Left colon (tissue), 2 donors: Measurements from ENCODE around the gene ZNF138. TPM values are rescaled to one million over a fixed set of nuclear protein-coding genes. Genes with fewer than 3 reads are reported as not detected.

ENCODE experiments used
- ATAC-seq: fragments of 200-7000 bp; cut with Tn5 transposase; one replicate; pipeline ENCODE4 v1.9.1; 2020; ENCODE audit warnings: mild to moderate bottlenecking, moderate library complexity
- DNase-seq, 2 donors: peaks; one replicate each; pipeline ENCODE4 v3.0.0-alpha.2; 2020
- intact Hi-C, 2 donors: fragments of 100-400 bp; cut with DNase I in 1 of 2; cut with micrococcal nuclease in 1 of 2; formaldehyde crosslinking; loops; one replicate each; pipeline versions ENCODE4 v1.11.2 to v1.14.0; 2022; cut with DNase I, micrococcal nuclease
- total RNA-seq, 2 donors: library from RNA; stranded (reverse); fragmentation: NEBNext Ultra II Directional; extraction: Animal tissue kit (Norgen Biotek cat#: 25700); gene quantifications; one replicate each; pipeline ENCODE4 v1.2.1, GENCODE V29; 2021
- donor health status: DM: no; HTN: no; CAD: no.
- donor health status: DM: yes; HTN: yes; CAD: no.

ZNF138 gene
- total RNA-seq, 2 donors from 2014 or later = 6.3 to 6.6 TPM

DNA sequence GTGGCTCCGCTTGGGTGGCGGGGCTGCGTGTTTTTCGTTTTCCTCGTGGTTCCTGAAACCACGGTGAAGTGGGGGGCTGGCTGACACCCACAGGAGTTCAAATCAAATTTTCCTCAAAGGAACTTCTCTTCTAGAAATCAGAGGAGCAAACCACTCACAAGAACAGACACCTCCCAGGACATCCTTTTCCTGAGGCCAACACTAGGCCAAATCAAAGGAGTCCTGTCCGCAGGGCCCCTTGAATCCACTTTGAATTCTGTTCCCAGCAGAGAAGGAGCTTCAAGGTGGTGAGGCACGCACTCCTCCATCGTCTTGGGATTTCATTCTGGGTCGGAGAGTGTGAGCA lies 78.9 kb downstream of the ZNF138 start:
- no peak for ATAC-seq
- DNase-seq = no peak
- intact Hi-C loops = no loop called here

DNA sequence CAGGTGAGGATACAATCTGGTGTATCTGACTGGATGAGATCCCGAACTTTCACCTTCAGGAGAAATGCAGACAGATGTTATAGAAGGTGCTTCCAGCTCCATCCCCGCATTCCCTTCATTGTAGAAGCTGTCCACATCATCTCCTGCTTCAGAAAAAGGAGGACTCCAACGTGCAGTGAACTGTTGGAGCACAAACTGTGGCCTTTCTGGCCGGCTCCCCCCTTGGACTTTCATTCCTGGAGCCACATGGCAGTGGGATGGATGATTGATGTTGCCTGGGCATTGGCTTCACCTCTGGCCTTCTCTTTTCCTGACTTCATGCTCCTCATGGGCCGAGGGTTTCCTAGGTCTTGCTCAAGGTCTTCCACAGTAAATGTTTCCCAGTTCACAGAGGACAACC lies 79.3 kb downstream of the ZNF138 start:
- DNase-seq = no peak
- no peak for ATAC-seq
- intact Hi-C loops = no loop called here

DNA sequence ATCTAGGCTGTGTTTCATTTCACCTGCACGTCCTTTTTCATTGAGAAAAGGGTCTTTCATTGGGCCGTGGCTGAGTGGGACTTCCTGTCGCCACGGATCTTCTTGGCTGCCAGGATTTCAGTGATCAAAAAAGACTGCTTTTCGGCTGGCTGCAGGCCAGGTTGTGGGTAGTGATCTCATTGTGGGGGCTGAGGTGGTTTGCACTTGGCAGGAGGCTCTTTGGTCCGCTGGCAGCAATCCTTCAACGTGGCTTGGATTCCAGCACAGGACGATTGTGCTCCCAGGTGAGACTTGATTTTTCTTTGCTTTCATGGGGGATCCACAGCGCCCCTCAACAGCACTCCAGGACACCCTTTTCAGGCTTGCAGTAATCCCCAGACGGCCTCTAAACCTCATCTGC lies 79.9 kb downstream of the ZNF138 start:
- intact Hi-C loops = no loop called here
- DNase-seq (no peak), ATAC-seq (no peak)

DNA sequence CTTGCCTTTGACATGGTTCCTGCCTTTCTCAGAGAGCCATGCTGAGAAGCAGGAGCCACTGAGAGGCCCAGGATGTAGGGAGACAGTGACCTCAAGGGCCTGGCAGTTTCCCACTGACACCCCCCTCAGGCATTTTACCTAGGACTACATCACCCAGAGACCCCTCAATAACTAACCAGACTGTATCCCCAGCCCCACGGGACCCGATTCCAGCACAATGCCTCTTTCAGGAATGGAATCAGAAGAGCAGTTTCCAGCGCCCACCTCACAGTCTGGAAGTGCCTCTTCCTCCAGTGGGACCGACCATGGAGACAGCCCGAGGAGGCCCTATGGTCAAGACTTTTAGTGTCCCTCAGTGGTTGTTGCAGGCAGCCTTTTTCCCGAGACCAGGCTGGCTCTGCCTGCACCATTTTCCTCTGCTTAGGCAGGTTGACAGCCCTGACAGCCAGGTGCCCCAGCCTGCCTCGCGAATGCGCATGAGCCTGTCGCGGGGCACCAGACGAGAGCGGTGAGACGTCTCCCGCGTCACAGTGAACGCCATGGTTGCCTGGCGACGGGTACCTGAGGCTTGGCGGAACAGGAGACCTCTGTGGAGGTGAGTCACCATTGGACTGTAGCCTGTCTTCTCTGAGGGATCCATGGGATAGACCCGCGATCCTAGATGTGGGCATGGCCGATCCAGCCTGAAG lies 80.5 kb downstream of the ZNF138 start:
- intact Hi-C loops = no loop called here
- DNase-seq (no peak), ATAC-seq (no peak)

DNA sequence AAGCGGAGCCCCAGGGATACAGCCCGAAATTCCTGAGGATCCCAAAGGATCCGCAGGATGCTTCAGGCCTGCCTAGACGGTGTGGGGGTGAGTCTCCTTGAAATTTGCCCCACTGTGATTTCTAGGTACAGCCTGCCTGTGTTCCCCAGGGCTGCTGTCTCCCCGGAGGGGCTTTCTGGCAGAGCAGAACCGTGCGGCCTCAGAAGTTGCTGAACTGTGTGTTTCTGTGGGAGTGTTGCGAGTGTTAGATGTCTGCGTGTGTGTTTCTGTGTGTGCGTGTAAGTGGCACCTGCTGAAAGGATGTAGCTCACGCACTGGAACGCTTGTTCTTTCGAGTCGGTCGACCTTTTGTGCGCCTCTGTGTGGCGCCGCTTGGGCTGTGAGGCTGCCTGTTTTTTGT lies 81.0 kb downstream of the ZNF138 start:
- ATAC-seq (no peak), DNase-seq (no peak)
- intact Hi-C loops = no loop called here

DNA sequence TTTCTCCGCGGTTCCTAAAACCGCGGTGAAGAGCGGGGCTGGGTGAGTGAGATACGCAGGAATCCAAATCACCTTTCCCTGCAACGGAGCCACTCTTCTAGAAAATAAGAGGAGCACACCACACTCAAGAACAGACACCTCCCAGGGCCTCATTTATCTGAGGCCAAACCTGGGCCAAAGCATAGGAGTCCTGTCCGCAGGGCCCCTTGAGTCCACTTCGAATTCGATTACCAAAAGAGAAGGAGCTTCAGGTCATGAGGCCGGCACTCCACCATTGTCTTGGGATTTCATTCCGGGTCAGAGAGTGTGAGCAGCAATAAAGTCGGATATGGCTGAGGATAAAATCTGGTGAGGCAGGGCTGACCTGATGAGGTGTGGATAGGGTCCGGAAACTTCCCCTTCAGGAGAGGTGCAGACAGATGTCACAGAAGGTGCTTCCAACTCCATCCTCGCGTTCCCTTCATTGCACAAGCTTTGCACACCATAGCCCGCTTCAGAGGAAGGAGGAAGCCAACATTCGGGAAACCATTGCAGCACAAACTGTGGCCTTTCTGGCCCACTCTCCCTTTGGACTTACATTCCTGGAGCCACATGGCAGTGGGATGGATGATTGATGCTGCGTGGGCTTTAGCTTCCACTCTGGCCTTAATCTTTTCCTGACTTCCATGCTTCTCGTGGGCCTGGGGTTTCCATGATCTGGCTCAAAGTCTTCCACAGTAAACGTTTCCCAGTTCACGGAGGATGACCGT lies 81.6 kb downstream of the ZNF138 start:
- DNase-seq (no peak), ATAC-seq (no peak)
- intact Hi-C loops = no loop called here

DNA sequence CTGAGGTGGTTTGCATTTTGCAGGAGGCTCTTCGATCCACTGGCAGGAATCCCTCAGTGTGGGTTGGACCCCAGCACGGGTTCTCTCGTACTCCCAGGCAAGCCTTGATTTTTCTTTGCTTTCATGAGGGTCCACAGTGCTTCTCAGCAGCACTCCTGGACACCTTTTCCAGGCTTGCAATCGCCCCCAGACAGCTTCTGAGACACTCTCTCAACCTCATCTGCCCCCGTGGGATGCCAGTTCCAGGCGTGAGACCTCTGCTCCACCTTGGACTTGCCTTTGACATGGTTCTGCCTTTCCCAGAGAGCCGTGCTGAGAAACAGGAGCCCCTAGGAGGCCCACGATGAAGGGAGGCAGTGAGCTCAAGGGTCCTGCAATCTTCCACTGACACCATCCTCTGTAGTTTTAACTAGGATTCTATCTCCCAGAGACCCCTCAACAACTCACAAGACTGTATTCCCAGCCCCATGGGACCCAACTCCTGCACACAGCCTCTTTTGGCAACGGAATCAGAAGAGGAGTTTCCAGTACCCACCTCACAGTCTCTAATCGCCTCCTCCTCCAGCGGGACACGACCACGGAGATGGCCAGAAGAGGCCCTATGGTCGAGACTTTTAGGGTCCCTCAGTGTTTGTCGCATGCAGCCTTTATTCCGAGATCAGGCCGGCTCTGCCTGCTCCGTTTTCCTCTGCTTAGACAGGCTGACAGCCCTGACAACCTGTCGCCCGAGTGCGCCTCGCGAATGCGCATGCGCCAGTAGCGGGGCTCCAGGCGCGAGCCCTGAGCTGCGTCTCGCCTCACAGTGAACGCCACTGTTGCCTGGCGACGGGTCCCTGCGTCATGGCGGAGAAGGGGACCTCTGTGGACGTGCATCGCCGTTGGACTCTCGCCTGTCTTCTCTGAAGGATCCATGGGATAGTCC lies 82.8 kb downstream of the ZNF138 start:
- peak; percentile 40 for ATAC-seq
- DNase-seq = peak in 1 of 2 donors; percentile 21
- intact Hi-C loops = no loop called here

DNA sequence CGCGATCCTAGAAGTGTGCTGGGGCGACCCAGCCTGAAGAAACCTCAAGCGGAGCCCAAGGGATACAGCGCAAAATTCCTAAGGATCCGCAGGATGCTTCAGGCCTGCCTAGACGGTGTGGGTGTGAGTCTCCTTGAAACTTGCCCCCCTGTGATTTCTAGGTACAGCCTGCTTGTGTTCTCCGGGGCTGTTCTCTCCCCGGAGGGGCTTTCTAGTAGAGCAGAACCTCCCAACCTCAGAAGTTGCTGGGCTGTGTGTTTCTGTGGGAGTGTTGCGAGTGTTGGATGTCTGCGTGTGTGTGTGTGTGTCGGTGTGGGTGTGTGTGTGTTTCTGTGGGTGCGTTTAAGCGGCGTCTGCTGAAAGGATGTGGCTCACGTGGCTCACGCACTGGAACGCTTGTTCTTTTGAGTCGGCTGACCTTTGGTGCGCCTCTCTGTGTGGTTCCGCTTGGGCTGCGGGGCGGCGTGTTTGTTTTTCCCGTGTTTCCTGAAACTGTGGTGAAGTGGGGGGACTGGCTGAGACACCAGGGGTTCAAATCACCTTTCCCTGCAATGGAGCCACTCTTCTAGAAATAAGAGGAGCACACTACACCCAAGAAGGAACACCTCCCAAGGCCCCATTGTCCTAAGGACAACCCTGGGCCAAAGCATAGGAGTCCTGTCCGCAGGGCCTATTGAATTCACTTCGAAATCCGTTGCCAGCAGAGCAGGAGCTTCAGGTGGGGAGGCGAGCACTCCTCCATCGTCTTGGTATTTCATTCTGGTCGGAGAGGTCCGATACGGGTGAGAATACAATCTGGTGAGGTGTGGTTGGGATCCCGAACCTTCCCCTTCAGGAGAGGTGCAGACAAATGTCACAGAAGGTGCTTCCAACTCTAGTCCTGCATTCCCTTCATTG lies 83.7 kb downstream of the ZNF138 start:
- intact Hi-C loops = no loop called here
- ATAC-seq (no peak), DNase-seq (no peak)

DNA sequence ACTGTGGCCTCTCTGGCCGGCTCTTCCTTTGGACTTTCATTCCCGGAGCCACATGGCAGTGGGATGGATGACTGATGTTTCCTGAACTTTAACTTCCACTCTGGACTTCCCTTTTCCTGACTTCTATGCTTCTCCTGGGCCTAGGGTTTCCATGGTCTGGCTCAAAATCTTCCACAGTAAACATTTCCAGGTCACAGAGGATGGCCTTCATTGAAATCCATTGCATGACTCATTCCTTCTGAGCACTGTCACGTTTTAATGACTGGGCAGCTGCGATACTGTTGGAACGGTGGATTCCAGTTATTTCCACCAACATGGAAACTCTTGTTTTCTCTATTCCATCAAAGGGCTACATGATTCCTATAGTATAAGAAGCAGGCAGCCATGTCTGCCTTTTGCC lies 84.5 kb downstream of the ZNF138 start:
- ATAC-seq (no peak), DNase-seq (no peak)
- intact Hi-C loops = no loop called here

DNA sequence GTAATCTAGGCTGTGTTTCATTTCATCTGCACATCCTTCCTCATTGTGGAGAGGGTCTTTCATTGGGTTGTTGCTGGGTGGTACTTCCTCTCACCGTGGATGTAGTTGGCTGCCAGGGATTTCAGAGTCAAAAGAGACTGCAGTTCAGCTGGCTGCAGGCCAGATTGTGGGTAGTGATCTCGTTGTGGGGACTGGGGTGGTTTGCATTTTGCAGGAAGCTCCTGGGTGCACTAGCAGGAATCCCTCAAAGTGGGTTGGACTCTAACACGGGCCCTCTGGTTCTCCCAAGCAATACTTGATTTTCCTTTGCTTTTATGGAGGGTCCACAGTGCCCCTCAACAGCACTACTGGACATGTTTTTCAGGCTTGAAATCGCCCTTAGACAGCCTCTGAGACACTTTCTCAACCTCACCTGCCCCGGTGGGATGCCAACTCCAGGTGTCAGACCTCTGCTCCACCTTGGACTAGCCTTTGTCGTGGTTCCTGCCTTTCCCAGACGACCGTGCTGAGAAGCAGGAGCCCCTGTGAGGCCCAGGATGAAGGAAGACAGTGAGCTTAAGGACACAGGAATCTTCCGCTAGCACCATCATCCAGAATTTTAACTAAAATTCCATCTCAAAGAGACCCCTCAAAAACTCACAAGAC lies 85.0 kb downstream of the ZNF138 start:
- intact Hi-C loops = no loop called here
- ATAC-seq (no peak), DNase-seq (no peak)

DNA sequence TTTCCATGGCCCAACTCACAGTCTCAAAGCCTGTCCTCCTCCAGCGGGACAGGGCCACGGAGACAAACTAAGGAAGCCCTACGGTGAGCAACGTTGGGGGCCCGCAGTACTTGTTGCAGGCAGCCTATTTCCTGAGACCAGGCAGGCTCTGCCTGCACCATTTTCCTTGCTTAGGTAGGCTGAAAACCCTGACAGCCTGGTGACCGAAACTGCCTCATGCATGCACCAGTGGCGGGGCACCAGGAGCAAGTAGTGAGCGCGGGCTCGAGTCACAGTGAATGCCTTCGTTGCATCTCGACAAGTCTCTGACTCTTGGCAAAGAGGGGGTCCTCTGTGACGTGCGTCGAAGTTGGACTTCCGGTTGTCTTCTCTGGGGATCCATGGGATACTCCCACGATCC lies 85.6 kb downstream of the ZNF138 start:
- ATAC-seq = no peak

DNA sequence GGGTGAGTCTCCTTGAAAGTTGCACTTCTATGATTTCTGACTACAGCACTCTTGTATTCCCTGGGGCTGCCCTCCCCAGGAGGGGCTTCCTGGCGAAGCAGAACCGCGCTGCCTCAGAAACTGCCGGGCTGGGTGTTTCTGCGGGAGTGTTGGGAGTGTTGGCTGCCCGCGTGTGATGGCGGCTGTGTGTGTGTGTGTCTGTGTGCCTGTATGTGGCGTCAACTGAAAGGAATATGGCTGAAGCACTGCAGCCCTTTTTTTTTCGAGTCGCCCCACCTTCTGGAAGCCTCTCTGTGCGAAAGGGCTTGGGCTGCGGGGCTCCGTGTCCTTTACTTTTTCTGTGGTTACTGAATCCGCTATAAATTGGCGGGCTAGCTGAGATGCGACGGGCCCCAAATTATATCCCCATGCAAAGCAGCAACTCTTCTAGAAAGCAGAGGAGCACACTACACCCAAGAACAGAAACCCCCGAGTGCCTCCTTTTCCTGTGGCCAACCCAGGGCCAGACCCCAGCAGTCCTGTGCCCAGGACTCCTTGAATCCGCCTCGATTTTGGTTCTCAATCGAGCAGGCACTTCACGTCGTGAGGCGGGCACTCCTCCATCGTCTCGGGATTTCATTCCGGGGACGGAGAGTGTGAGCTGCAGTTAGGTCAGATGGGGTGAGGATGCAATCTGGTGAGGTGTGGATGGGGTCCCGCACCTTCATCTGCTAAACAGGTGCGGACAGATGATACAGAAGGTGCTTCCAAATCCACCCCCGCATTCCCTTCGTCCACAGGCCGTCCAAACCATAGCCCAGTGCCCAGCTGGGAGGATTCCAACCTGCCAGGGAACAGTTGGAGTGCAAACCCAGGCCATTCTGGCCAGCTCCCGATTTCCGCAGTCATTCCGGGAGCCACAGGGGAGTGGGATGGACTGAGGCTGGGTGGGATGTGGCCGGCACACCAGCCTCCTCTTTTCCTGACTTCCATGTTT lies 86.4 kb downstream of the ZNF138 start:
- DNase-seq (no peak), ATAC-seq (no peak)
- intact Hi-C loops = no loop called here

More for the DNA sequence above, 85.6 kb downstream of the ZNF138 start:
- no peak for DNase-seq
- intact Hi-C loops = no loop called here

DNA sequence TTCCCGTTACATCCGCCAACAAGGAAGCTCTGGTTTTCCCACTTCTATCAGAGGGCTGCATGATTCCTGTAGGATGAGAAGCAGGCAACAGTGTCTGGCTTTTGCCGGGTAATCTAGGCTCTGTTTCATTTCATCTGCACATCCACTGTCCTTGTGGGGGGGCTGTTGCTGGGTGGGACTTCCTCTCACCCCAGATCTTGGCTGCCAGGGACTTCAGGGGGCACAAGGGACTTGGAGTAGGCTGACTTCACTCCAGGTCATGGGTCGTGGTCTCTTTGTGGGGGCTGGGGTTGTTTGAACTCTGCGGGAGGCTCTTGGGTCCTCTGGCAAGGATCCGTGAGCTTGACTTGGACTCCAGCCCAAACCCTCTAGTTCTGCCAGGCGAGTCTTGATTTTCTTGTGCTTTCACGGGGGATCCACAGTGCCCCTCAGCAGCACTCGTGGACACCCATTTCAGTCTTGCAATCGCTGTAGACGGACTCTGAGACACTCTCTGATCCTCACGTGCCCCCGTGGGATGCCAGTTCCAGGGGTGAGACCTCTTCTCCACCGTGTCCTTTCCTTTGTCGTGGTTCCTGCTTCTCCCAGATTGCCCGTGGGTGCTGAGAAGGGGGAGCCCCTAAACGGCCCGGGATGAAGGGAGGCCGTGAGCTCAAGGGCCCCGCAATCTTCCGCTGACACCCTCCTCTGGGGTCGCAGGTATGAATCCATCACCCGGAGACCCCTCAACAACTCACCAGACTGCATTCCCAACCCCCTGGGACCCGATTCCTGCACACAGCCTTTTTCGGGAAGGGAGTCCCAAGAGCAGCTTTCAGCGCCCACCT lies 87.4 kb downstream of the ZNF138 start:
- ATAC-seq (no peak), DNase-seq (no peak)
- intact Hi-C loops = no loop called here

DNA sequence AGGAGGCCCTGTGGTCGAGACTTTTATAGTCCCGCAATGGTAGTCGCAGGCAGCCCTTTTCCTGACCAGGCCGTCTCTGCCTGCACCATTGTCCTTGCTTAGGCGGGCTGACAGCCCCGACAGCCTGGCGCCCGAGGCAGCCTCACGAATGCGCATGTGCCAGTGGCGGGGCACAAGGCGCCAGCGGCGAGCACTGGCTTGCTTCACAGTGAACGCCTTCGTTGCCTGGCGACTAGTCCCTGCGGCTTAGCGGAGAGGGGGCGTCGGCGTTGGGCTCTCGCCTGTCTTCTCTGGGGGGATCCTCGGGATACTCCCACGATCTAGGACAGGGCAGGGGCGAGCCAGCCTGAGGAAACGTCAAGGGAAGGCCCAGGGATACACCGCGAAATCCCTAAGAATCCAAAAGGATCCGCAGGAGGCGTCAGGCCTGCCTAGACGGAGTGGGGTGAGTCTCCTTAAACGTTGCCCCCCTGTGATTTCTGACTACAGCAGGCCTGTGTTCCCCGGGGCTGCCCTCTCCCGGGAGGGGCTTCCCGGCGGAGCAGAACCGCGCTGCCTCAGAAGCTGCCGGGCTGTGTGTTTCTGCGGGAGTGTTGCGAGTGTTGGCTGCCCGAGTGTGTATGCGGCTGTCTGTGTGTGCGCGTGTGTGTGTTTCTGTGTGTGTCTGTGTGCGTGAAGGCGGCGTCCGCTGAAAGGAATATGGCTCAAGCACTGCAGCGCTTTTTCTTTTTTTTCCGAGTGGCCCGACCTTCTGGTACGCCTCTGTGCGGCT lies 88.3 kb downstream of the ZNF138 start:
- ATAC-seq = peak; percentile 67
- peak; percentile 41 to 56 for DNase-seq
- intact Hi-C loops = no loop called here
